Upper lobe of left lung (tissue), 6 donors: ENCODE data around the gene PTPN18. TPM values are rescaled to one million over a fixed set of nuclear protein-coding genes. Genes with fewer than 3 reads are reported as not detected.

Source experiments
- ATAC-seq, 2 donors: fragments of 200-7000 bp; cut with Tn5 transposase; one replicate each; pipeline ENCODE4 v1.9.1; 2022; ENCODE audit warnings: mild to moderate bottlenecking in 2 of 2, moderate library complexity in 2 of 2; ENCODE audit not compliant: low FRiP score in 2 of 2
- DNase-seq, 2 donors: peaks; one replicate each; pipeline ENCODE4 v3.0.0-alpha.2; 2019 to 2020
- H3K27ac ChIP-seq, 4 donors: fragments of 200-600 bp; sonication (generic); one replicate each; pipeline ENCODE4 v1.5.1; 2016 to 2019
- H3K27me3 ChIP-seq, 4 donors: fragments of 200-600 bp; sonication (generic); one replicate each; pipeline ENCODE4 v1.5.1; 2017 to 2019
- H3K36me3 ChIP-seq, 4 donors: fragments of 200-600 bp; sonication (generic); one replicate each; pipeline ENCODE4 v1.5.1; 2016 to 2019
- H3K4me1 ChIP-seq, 4 donors: fragments of 200-600 bp; sonication (generic); one replicate each; pipeline ENCODE4 v1.5.1; 2018 to 2019
- H3K4me3 ChIP-seq, 4 donors: fragments of 200-600 bp; sonication (generic); one replicate each; pipeline ENCODE4 v1.5.1; 2017 to 2019; ENCODE audit warnings: mild to moderate bottlenecking in 2 of 4, moderate library complexity in 1 of 4
- H3K9me3 ChIP-seq, 4 donors: fragments of 200-600 bp; sonication (generic); one replicate each; pipeline ENCODE4 v1.5.1; 2018 to 2019
- EP300 ChIP-seq, 4 donors: sonication (generic); formaldehyde crosslinking; IDR thresholded peaks; one replicate each; pipeline ENCODE4 v1.5.1; 2017; ENCODE audit warnings: antibody characterized with exemption in 4 of 4, control low read depth in 2 of 4
- POLR2A ChIP-seq, 4 donors: fragments of 450-650 bp; IDR thresholded peaks; one replicate each; pipeline ENCODE4 v1.5.1; 2016 to 2017; ENCODE audit warnings: antibody characterized with exemption in 4 of 4, mild to moderate bottlenecking in 2 of 4
- POLR2AphosphoS5 ChIP-seq, 2 donors: sonication (generic); formaldehyde crosslinking; IDR thresholded peaks; one replicate each; pipeline ENCODE4 v1.5.1; 2017; ENCODE audit warnings: antibody characterized with exemption in 2 of 2
- WGBS, 2 donors: methylation state at CpG; one replicate each; pipeline ENCODE4 v1.1.5; 2017 to 2018; 5-methylcytosine and 5-hydroxymethylcytosine counted together
- total RNA-seq, 6 donors: library from RNA; depleted of rRNA in 4 of 6; stranded (reverse); fragments of >200 nt in 4 of 6; gene quantifications; one replicate each; pipeline versions ENCODE4 v1.1.0 to v1.2.1, GENCODE V29; 2016 to 2021
- TF ChIP-seq, protein P1 (sequence below), 6 experiments: fragments of 450-650 bp in 4 of 6; fragments of 200-600 bp in 2 of 6; sonication (generic) in 2 of 6; IDR thresholded peaks; one replicate each; pipeline ENCODE4 v1.5.1; 2016 to 2019; ENCODE audit warnings: antibody characterized with exemption in 6 of 6
- donor health status: DM: no; HTN: no; CAD: no; lungs with moderate emphysema.
- donor health status: DM: no; HTN: yes; CAD: no; lungs with severe emphysema.

PTPN18 gene
- total RNA-seq, 6 donors from 2014 or later, result 59.0 to 156 (median 89.4) TPM

DNA sequence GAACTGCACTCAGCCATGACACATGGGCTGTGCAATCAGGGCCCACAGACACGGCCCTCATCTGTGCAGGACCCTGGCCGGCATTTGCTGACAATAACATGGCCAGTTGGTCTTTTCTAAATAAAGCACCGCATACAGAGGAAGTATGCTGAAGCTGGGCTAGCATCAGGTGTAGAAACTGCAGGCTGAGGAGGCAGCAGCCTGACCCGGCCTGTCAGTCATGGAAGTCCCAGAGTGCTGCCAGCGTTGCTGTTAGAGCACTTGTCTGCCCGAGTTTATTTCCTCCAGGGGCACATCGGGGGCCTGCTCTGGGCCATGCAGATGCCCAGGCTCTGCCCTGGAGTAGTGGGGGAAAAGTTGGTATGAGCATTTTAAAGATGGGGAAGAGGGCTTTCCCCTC is 4.1 kb upstream of the PTPN18 start:
- Histone ChIP-seq H3K27me3 (no peaks in the 10 kb centered on the region), H3K27ac (peak overlapping the region in 2 of 4 donors; percentile 48 to 55), H3K36me3 (peaks cover 0 to 25% (median 11%) of the 10 kb centered on the region in 4 donors), H3K4me3 (no peak overlapping the region), H3K9me3 (no peaks in the 10 kb centered on the region), H3K4me1 (peaks cover 16 to 43% (median 31%) of the 10 kb centered on the region in 4 donors)
- ATAC-seq (no peak), DNase-seq (peak in 1 of 2 donors; percentile 23)
- 38 to 55% methylated on average over 5 to 7 of the region's 7 CpGs for WGBS, 2 donors
- no peak for TF ChIP-seq POLR2AphosphoS5 (IDR thresholded peaks at IDR 0.05)
- TF ChIP-seq, protein P1, sequence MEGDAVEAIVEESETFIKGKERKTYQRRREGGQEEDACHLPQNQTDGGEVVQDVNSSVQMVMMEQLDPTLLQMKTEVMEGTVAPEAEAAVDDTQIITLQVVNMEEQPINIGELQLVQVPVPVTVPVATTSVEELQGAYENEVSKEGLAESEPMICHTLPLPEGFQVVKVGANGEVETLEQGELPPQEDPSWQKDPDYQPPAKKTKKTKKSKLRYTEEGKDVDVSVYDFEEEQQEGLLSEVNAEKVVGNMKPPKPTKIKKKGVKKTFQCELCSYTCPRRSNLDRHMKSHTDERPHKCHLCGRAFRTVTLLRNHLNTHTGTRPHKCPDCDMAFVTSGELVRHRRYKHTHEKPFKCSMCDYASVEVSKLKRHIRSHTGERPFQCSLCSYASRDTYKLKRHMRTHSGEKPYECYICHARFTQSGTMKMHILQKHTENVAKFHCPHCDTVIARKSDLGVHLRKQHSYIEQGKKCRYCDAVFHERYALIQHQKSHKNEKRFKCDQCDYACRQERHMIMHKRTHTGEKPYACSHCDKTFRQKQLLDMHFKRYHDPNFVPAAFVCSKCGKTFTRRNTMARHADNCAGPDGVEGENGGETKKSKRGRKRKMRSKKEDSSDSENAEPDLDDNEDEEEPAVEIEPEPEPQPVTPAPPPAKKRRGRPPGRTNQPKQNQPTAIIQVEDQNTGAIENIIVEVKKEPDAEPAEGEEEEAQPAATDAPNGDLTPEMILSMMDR (IDR thresholded peaks at IDR 0.05), result no peak
- TF ChIP-seq EP300 (IDR thresholded peaks at IDR 0.05), result no peak
- no peak for TF ChIP-seq POLR2A (IDR thresholded peaks at IDR 0.05)

DNA sequence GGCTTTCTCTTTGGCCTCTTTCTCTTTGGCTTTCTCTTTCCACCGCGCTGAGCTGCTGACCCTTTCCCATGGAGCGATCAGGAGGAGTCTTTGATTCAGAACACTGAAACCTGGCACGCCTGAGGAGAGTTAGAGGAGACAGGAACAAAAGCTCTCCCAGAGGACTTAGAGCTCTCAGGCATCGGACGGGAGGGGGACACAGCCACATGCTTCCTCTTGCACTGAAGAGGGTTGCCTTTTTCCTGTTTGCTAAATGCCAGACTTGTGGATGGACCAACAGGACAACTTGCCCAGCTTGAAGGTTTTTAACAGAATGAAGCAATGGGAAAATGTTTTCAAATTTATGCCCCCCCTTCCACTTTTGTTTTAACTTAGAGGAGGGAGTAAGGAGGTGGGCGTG is 3.6 kb upstream of the PTPN18 start:
- Histone ChIP-seq H3K4me3 (no peak overlapping the region), H3K36me3 (peaks cover 0 to 20% (median 10%) of the 10 kb centered on the region in 4 donors), H3K4me1 (peaks cover 19 to 47% (median 35%) of the 10 kb centered on the region in 4 donors), H3K9me3 (no peaks in the 10 kb centered on the region), H3K27me3 (no peaks in the 10 kb centered on the region), H3K27ac (peak overlapping the region in 2 of 4 donors; percentile 48 to 55)
- no peak for DNase-seq
- WGBS, 2 donors, result 38 to 49% methylated on average over 7 of the region's 7 CpGs
- no peak for ATAC-seq
- TF ChIP-seq, protein P1 (IDR thresholded peaks at IDR 0.05), result no peak
- TF ChIP-seq POLR2A (IDR thresholded peaks at IDR 0.05) (no peak), POLR2AphosphoS5 (IDR thresholded peaks at IDR 0.05) (no peak), EP300 (IDR thresholded peaks at IDR 0.05) (no peak)

DNA sequence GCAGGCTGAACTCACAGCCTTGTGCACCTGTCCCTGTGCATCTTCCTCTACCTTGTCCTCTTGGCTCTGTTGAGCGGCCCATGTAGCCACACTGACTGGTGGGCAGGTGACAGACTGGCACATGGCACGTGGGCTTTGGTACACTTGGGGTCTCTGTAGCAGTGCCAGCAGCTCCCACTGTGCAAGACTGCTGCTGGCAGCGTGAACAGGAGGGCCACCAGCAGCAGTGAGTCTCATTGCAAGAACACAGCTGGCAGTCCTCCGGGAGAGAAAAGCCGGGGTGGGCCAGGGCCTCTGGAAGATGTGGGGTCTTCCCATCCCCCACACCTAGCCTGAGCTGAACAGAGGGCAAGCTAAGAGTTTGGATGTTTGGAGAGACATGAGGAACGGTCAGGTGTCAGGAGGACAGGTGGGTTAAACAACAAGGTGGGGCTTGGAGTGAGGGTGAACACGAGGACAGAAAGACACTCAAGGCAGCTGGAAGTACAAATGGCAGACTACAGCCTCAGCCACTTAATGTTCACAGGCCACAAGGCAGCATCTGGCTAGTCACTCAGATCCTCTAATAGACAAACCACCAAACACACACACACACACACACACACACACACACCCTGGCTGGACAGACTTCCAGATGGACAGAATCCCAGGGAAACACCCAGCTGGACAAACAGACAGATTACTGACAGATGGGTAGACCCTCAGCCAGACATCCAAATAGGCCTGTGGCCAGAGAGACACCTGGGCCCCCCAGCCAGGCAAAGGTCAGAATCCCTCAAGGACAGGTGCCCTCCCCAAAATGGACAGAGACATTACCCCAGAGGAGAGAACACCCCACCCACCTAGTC is 2.3 kb upstream of the PTPN18 start:
- no peak overlapping the region for H3K27ac ChIP-seq
- H3K4me3 ChIP-seq, result no peak overlapping the region

DNA sequence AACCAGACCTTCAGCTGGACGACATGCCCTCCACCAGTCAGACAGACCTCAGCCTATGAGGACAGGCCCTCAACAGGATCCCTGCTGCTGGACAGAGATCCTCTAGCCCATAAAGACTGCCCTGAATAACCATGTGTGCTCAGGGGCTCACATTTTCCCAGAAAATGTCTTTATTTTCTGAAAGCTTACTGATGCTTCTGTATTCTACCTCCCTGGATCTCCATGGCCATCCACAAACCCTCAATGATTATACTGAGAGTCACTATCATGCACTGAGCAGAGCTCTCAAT is 1.8 kb upstream of the PTPN18 start:
- Histone ChIP-seq H3K36me3 (peaks cover 0 to 3% (median 0%) of the 10 kb centered on the region in 4 donors), H3K27me3 (no peaks in the 10 kb centered on the region), H3K4me1 (peaks cover 19 to 47% (median 35%) of the 10 kb centered on the region in 4 donors), H3K4me3 (no peak overlapping the region), H3K27ac (no peak overlapping the region), H3K9me3 (no peaks in the 10 kb centered on the region)
- TF ChIP-seq POLR2A (IDR thresholded peaks at IDR 0.05), result no peak
- no peak for TF ChIP-seq POLR2AphosphoS5 (IDR thresholded peaks at IDR 0.05)
- TF ChIP-seq, protein P1 (IDR thresholded peaks at IDR 0.05), result no peak
- WGBS, 2 donors, result 83 to 91% methylated on average over 1 of the region's 1 CpG
- DNase-seq, result no peak
- no peak for ATAC-seq

More for the DNA sequence above, 2.3 kb upstream of the PTPN18 start:
- peaks cover 0 to 7% (median 2%) of the 10 kb centered on the region in 4 donors for H3K36me3 ChIP-seq
- DNase-seq (no peak), ATAC-seq (no peak)
- no peaks in the 10 kb centered on the region for H3K9me3 ChIP-seq
- no peaks in the 10 kb centered on the region for H3K27me3 ChIP-seq
- TF ChIP-seq POLR2A (IDR thresholded peaks at IDR 0.05) (no peak), EP300 (IDR thresholded peaks at IDR 0.05) (no peak), POLR2AphosphoS5 (IDR thresholded peaks at IDR 0.05) (no peak)
- TF ChIP-seq, protein P1 (IDR thresholded peaks at IDR 0.05), result no peak
- peaks cover 19 to 47% (median 35%) of the 10 kb centered on the region in 4 donors for H3K4me1 ChIP-seq
- WGBS, 2 donors, result 90 to 95% methylated on average over 6 to 7 of the region's 7 CpGs
